OCI-LY1 (cell line): ENCODE measurements around the gene CYP2W1.

Experiments used
- H2AFZ ChIP-seq: fragments of 200-600 bp; sonication (generic), shearing (Covaris generic); 2 replicates; pipeline ENCODE4 v1.6.0; 2014; ENCODE audit warnings: antibody characterized with exemption, mild to moderate bottlenecking, low read length
- H3F3A ChIP-seq: fragments of 200-600 bp; sonication (generic), shearing (Covaris generic); 2 replicates; pipeline ENCODE4 v1.6.0; 2014; ENCODE audit warnings: mild to moderate bottlenecking, antibody characterized with exemption, low read length, moderate library complexity; ENCODE audit not compliant: insufficient read depth
- H3K27ac ChIP-seq: fragments of 200-600 bp; sonication (generic); 2 replicates; pipeline ENCODE4 v1.5.1; 2014; ENCODE audit warnings: low read length, mixed run types, mild to moderate bottlenecking, low read depth; ENCODE audit not compliant: poor library complexity, severe bottlenecking
- H3K27me3 ChIP-seq: fragments of 200-600 bp; sonication (generic); 2 replicates; pipeline ENCODE4 v1.6.0; 2014; ENCODE audit warnings: antibody characterized with exemption, mild to moderate bottlenecking, low read length, moderate library complexity; ENCODE audit not compliant: insufficient read depth
- H3K36me3 ChIP-seq: fragments of 200-600 bp; sonication (generic); 2 replicates; pipeline ENCODE4 v1.6.1; 2014; ENCODE audit warnings: mild to moderate bottlenecking, antibody characterized with exemption, low read length, moderate library complexity, mixed read lengths; ENCODE audit not compliant: insufficient read depth
- H3K4me1 ChIP-seq: fragments of 200-600 bp; sonication (generic); 2 replicates; pipeline ENCODE4 v1.5.1; 2014; ENCODE audit warnings: mild to moderate bottlenecking, low read length, moderate library complexity; ENCODE audit not compliant: insufficient read depth, severe bottlenecking
- H3K4me2 ChIP-seq: fragments of 200-600 bp; sonication (generic), shearing (Covaris generic); 2 replicates; pipeline ENCODE4 v1.6.1; 2014; ENCODE audit warnings: low read length
- H3K4me3 ChIP-seq: fragments of 200-600 bp; sonication (generic); 2 replicates; pipeline ENCODE4 v1.5.1; 2014; ENCODE audit warnings: low read length, low read depth, mild to moderate bottlenecking, mixed read lengths; ENCODE audit not compliant: poor library complexity, severe bottlenecking
- H3K79me2 ChIP-seq: fragments of 200-600 bp; shearing (Covaris generic); 2 replicates; pipeline ENCODE4 v1.6.1; 2016; ENCODE audit warnings: mixed run types, low read length, mixed read lengths; ENCODE audit not compliant: insufficient read depth
- H3K9ac ChIP-seq: fragments of 200-600 bp; sonication (generic), shearing (Covaris generic); 2 replicates; pipeline ENCODE4 v1.6.1; 2014; ENCODE audit warnings: mild to moderate bottlenecking, low read length, mixed read lengths
- H3K9me2 ChIP-seq: fragments of 200-600 bp; sonication (generic), shearing (Covaris generic); 2 replicates; pipeline ENCODE4 v1.6.1; 2014; ENCODE audit warnings: low read depth, mild to moderate bottlenecking, low read length, mixed read lengths
- H3K9me3 ChIP-seq: fragments of 200-600 bp; shearing (Covaris generic); 2 replicates; pipeline ENCODE4 v1.6.1; 2014; ENCODE audit warnings: low read length, mixed read lengths
- H4K20me1 ChIP-seq: fragments of 200-600 bp; sonication (generic), shearing (Covaris generic); 2 replicates; pipeline ENCODE4 v1.6.0; 2016; ENCODE audit warnings: mild to moderate bottlenecking, low read length; ENCODE audit not compliant: insufficient read depth
- EZH2 ChIP-seq: fragments of 200-600 bp; sonication (generic), shearing (Covaris generic); IDR thresholded peaks from 2 replicates; pipeline ENCODE4 v1.8.0; 2017; ENCODE audit warnings: borderline replicate concordance, mixed run types, mild to moderate bottlenecking, antibody characterized with exemption, low read length, moderate library complexity, mixed read lengths
- TF ChIP-seq, protein P1 (sequence below): fragments of 200-600 bp; sonication (generic), shearing (Covaris generic); IDR thresholded peaks from 2 replicates; pipeline ENCODE4 v1.5.1; 2017; ENCODE audit warnings: mild to moderate bottlenecking, antibody characterized with exemption, low read length, moderate library complexity, mixed read lengths

Gene CYP2W1

DNA sequence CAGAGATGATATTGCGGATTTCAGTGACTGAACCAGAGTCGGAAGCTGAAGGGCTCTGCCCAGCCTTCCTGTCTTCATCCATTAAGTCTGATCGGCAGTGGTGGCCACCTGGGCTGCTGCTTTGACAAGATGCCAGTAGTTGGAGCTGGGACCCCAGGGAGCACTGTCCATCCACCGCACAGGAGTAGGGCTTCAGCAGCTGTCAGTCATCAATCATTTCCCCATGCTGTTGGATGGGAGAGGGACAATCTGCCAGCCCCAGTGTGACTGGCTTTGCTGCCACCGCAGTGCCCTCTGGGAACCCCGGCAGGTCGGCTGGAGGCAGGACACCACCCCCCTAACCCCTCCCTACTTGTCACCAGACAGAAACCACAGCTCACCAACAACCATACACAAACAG lies 38.4 kb downstream of the CYP2W1 start:
- H3K4me1 ChIP-seq, result peaks cover 36% of the 10 kb centered on the region
- no peak overlapping the region for H3K9ac ChIP-seq
- H4K20me1 ChIP-seq, result no peaks in the 10 kb centered on the region
- no peaks in the 10 kb centered on the region for H3K79me2 ChIP-seq
- H3K27me3 ChIP-seq, result no peaks in the 10 kb centered on the region
- no peaks in the 10 kb centered on the region for H3F3A ChIP-seq
- TF ChIP-seq, protein P1, sequence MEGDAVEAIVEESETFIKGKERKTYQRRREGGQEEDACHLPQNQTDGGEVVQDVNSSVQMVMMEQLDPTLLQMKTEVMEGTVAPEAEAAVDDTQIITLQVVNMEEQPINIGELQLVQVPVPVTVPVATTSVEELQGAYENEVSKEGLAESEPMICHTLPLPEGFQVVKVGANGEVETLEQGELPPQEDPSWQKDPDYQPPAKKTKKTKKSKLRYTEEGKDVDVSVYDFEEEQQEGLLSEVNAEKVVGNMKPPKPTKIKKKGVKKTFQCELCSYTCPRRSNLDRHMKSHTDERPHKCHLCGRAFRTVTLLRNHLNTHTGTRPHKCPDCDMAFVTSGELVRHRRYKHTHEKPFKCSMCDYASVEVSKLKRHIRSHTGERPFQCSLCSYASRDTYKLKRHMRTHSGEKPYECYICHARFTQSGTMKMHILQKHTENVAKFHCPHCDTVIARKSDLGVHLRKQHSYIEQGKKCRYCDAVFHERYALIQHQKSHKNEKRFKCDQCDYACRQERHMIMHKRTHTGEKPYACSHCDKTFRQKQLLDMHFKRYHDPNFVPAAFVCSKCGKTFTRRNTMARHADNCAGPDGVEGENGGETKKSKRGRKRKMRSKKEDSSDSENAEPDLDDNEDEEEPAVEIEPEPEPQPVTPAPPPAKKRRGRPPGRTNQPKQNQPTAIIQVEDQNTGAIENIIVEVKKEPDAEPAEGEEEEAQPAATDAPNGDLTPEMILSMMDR, result no peak
- no peak for TF ChIP-seq EZH2
- H2AFZ ChIP-seq, result no peak overlapping the region
- no peaks in the 10 kb centered on the region for H3K9me3 ChIP-seq
- H3K4me3 ChIP-seq, result no peak overlapping the region
- no peak overlapping the region for H3K27ac ChIP-seq
- H3K9me2 ChIP-seq, result no peaks in the 10 kb centered on the region
- H3K36me3 ChIP-seq, result no peaks in the 10 kb centered on the region
- no peak overlapping the region for H3K4me2 ChIP-seq

DNA sequence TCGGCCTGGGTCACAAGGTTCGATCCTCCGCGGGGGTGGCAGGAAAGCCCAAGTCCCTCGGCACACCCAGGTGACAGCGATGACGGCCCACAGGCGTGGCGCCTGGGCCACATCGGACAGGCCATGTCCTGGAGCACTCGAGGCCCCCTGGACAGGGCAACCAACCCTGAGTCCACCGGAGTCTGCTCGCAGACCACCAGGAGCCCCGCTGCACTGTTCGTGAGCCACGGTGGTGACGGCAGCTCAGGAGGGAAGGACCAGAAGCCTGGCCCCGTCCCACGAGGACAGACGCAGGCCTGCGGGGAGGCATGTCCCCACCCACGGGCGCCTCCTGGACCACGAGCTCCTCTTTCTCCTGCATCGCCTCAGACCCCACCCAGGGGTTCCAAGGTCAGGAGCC lies 39.0 kb downstream of the CYP2W1 start:
- Histone ChIP-seq H3K4me1 (peaks cover 42% of the 10 kb centered on the region), H3K27ac (no peak overlapping the region), H3K79me2 (no peaks in the 10 kb centered on the region), H3K27me3 (0 out of 2 replicates have a peak, but pooled peaks cover 2% of the 10 kb centered on the region), H3K4me2 (no peak overlapping the region), H4K20me1 (no peaks in the 10 kb centered on the region), H2AFZ (no peak overlapping the region), H3F3A (no peaks in the 10 kb centered on the region), H3K36me3 (no peaks in the 10 kb centered on the region), H3K9ac (no peak overlapping the region), H3K4me3 (no peak overlapping the region), H3K9me2 (no peaks in the 10 kb centered on the region), H3K9me3 (no peaks in the 10 kb centered on the region)
- TF ChIP-seq, protein P1, result no peak
- no peak for TF ChIP-seq EZH2

DNA sequence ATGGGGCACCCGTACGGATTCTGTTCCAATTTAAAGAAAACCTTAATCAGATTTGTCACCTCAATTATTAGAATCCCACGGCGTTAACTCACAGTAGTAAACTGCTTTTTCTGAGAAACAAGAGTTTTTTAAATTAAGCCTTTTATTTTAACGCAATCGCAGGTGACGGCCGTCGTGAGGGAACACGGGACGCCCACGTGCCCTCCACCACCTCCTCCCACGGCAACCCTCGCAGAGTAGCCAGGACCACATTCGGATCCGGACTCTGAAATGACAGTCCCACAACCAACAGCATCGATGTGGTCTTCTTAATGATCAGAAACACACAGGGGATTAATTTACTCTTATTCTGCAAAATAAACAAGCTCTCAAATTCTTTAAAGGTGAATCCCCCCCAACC lies 39.4 kb downstream of the CYP2W1 start:
- Histone ChIP-seq H3K27ac (no peak overlapping the region), H3K36me3 (no peaks in the 10 kb centered on the region), H3K9ac (no peak overlapping the region), H3K4me1 (peaks cover 46% of the 10 kb centered on the region), H3K4me3 (no peak overlapping the region), H3K9me2 (no peaks in the 10 kb centered on the region), H3K27me3 (0 out of 2 replicates have a peak, but pooled peaks cover 4% of the 10 kb centered on the region), H3K4me2 (no peak overlapping the region), H3K79me2 (no peaks in the 10 kb centered on the region), H3K9me3 (no peaks in the 10 kb centered on the region), H4K20me1 (no peaks in the 10 kb centered on the region), H3F3A (no peaks in the 10 kb centered on the region), H2AFZ (no peak overlapping the region)
- TF ChIP-seq, protein P1, result no peak
- no peak for TF ChIP-seq EZH2
